KBM-7 (cell line): Measurements from ENCODE around the gene EPDR1.
"Not testable (repeated sequence)": the region's sequence is repeated elsewhere in the genome, so short reads cannot be mapped to it uniquely, and the experiment has no call there.

Source experiments
- DNase-seq: peaks from one replicate; pipeline ENCODE4 v3.0.0-alpha.2; 2015
- in situ Hi-C: fragments of 300-500 bp; cut with MboI; formaldehyde crosslinking; loops from 2 replicates; pipeline ENCODE4 v1.14.3; 2020; ENCODE audit warnings: low sequenced_read_pairs, low pct_unique_long_range_greater_than_20kb, mixed read lengths

Gene EPDR1

DNA sequence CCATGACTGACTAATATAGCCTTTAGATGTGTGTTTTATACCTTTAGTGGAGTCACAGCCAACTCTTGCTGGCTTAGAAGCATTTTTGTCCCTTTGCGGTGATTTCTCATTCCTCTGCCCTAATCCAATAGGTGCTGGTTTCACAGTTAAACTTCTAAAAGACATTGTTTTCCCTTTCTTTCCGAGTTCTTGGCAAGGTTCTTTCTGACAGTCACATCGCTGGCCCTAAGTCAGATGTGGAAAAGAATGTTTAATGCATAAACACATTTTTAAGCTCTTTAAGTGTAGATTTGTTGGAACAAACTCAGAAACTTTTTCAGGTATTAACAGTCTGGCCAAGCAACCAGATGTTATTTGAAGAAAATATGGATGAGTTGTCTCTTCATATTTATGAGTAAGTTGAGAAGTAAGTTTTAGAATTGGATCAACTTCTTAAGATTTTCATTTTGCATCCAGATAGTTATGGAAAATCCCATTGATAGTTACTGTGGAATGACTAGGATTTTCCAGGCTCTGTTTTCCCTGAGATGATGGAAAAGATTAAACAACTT lies 4.1 kb downstream of the EPDR1 start:
- DNase-seq, result no peak
- in situ Hi-C loops, result loop anchor here (25.0 kb wide), 2 partner anchors 288 to 413 kb away; no protein-coding TSS in a partner anchor

DNA sequence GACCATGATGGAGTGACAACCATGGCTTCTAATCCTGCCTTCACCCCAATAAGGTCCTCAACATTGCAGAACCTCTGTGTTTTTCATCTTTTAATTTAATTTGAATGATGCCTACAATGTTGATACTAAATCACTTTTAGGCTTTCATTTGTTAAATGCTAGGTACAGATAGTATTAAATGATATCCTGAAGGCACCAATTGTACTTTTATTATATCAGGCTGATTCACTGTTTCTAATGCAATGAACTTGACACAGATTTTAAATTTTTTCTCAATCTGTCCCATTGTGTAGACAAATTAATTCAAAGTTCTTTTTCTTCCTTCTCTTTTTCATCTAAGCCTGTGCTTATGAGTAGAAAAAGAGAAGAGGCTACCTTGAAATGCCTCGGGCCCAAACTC lies 5.2 kb downstream of the EPDR1 start:
- in situ Hi-C loops, result no loop called here
- DNase-seq, result no peak

- no peak for DNase-seq
- in situ Hi-C loops, result no loop called here
Measured at GRCh38 chr7:37927773-37928444, 7.5 kb downstream of the EPDR1 start.

DNA sequence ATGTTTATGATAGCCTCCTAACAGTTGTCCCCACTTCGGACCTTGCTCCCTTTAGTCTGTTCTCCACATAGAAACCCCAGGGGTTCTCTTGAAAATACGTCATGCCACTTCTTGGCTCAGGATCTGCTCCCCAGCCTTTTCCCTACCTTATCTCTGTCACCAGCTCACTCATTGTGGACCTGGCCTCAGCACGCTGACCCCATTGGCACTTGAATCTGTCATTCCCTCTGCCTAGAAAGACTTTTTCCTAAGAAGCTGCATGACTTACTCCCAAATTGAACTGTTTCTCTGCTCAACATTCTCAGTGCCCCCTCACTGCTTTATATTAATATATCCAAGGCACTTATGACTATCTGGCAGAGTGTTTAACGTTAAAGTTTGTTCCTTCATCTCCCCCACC lies 8.4 kb downstream of the EPDR1 start:
- in situ Hi-C loops, result no loop called here
- no peak for DNase-seq

DNA sequence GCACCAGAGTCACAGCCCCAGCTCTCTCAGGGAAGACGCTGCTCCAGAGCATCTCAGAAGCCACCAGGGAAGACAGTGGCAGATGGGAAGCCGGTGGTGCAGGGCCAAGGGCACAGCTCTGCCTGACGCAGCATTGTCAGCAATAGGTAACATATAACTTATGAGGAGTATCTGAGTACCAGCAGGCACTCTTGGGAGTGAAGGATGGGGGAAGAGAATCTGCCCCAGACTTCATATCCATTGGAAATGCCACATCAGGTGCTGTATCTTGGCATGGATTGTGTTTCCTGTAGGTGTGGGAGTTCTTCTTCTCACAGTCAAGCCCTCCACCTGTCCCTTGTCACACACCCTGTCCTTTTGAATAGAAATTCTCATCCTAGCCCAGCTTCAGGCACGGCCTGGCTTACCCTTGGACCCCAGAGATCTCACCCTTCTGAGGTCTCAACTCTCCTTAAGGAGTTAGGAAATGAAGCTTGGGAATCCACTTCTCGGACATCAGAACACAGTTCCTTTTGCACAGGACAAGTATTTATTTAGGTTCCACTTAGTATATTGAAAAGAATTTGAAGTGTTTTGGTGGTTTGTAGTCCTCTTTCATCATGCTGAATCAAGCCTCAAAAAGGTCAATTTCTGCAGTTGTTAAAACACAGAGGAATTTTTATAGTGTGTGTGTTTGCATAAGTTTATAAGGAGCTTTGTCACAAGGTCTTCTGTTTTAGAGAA lies 9.9 kb downstream of the EPDR1 start:
- in situ Hi-C loops, result no loop called here

GRCh38 chr7:37932543-37932942 lies 12.1 kb downstream of the EPDR1 start:
- in situ Hi-C loops, result no loop called here

More for the DNA sequence above, 9.9 kb downstream of the EPDR1 start:
- no peak for DNase-seq

DNA sequence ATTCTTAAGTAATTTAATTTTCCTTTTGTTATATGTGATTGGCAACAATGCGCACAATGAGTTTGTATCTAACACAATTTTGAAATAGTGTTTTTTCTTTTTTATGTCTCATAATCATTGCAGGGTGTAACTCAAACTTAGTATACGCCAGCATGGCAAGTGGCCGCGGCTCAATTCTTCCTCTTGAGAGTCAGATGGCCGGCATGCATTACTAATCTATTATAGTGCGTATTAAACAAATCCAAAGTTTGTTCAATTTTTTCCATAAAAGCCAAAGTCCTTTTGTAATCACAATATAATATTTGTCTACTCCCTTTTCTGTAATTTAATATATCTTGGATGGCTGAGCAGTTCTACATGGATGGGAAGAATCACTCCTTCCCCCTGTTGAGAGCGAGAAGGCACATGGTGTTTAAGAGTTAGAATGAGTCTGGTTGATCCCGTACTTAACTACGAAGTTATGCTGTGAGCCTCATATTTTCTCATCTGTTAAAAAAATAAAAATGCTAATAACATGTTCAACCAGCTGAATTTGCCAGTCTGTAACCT lies 12.7 kb downstream of the EPDR1 start:
- in situ Hi-C loops, result no loop called here
- DNase-seq, result no peak

More at GRCh38 chr7:37932543-37932942, 12.1 kb downstream of the EPDR1 start:
- no peak for DNase-seq

DNA sequence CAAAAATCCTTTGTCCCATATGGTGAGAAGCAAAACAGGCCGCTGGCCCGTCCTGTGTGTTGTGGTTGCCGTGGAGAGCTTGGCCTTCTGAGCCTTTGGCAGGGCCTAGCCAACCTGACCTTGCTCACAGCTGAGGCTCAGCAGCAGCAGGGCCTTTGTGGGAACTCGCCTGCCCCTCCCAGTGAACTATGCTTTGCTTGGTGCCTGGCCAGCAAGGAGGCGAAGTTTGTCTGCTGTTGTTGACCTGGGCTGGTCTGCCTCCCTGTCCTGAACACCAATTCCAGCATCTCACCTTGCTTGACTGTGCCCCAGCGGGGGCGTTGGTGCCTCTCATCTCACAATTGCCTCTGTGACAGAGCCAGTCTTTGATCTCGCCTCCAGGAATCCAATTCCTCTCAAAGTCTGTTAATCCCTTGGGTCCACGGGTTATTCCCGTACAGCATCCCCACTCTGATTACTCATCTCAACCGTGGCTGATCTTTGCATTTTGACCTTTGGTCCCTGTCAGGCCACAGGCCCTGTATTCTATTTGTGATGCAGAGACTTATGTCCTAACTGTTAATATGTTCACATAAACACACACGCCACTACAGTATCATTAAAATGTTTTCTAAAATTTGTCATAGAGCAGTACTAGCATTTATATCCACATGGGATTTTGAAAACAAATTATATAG lies 22.6 kb downstream of the EPDR1 start:
- no peak for DNase-seq
- in situ Hi-C loops, result no loop called here

DNA sequence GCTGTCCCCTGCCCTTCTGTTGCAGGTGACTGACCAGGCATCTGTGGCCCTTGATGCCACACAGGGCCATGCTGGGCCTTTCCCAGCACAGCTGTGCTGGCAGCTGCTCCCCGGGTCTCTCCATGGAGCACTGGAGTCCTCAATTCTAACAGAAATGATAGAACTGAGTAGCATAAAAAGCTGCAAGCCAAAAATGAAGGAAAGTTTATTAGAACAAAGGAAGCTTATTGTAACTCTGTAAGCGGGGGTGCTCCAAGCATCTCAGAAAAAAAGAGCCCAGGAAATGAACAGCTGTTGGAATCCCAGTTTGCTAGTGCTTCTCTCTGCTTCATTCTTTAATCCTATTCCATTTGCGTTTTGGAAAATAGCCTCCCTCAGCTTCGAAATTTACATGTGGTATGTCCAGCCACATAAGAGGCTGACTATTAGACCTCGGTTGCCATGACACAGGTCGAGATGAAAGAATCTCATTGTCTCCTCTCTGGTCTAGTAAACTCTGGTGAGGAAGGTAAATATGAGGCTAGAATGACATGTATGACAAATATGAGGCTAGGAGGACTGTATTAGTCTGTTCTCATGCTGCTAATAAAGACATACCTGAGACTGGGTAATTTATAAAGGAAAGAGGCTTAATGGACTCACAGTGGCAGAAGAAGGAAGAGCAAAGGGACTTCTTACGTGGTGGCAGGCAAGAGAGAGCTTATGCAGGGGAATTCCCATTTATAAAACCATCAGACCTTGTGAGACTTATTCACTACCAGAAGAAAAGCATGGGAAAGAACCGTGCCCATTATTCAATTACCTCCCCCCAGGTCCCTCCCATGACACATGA lies 23.7 kb downstream of the EPDR1 start:
- in situ Hi-C loops, result no loop called here
- DNase-seq, result no peak

GRCh38 chr7:37944737-37945054 lies 24.3 kb downstream of the EPDR1 start:
- in situ Hi-C loops, result no loop called here
- DNase-seq, result no peak

DNA sequence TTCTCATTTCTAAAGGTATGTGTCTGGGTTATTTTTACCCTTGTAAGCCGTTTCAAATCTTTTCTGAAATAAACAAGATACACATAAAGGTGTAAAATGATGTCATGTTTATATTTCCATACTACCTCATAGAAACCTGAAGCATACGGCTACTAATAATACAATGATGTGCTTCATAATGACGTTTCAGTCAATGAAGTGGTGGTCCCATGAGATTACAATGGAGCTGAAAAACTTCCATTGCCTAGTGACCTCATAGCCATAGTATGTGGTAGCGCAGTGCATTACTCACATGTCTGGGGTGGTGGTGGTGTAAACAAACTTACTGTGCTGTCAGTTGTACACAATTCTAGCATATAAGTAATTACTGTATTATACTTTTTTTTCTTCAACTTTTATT lies 24.9 kb downstream of the EPDR1 start:
- DNase-seq, result no peak
- in situ Hi-C loops, result no loop called here

DNA sequence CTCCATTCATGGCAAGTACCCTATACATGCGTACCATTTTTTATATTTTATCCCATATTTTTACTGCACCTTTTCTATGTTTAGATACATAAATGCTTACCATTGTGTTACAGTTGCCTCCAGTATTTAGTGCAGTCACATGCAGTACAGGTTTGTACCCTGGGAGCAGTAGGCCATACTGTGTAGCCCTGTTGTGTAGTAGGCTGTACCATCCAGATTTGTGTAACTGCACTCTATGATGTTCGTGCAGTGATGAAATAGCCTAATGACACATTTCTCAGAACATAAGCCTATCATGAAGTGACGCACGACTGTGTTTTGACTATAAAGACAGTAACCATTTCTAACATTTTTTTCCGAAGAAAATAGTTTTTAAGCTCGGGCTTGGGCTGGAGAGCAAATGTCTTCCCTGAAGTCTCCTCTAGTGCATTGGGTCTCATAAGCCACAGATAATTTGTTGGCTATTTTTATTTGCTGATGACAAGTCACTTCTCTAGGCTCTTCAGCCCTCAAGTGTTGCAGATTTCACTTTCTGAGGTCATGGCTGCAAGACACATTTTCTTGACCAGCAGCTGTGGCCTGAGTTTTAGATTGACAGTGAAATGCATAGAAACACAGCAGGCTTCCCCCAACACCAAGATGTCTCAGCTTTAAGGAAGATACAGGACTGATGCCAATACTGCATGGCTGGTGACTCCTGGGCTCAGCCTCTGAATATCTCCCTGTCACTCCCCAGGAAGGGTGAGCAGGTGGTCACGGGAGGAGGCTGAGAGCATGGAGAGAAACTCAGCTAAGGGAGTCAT lies 26.9 kb downstream of the EPDR1 start:
- no peak for DNase-seq
- in situ Hi-C loops, result no loop called here

DNA sequence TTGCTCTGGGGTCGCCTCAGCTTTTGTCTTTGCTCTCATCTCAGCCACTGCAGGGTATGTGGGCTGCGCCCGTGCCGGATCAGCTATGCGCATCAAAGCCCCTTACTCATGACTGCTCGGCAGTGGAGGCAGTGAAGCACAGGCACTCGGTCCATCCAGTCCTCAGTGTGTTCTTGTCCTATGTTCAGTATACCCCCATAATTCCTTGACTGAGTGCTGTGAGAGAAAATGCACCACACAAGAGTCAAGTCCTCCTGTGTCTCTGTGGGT lies 27.4 kb downstream of the EPDR1 start:
- DNase-seq, result no peak
- in situ Hi-C loops, result no loop called here

GRCh38 chr7:37952240-37952639 lies 31.8 kb downstream of the EPDR1 start:
- peak; percentile 62 for DNase-seq

GRCh38 chr7:37954217-37954616 lies 33.8 kb downstream of the EPDR1 start:
- DNase-seq, in situ Hi-C loops: not testable (repeated sequence)

More at GRCh38 chr7:37952240-37952639, 31.8 kb downstream of the EPDR1 start:
- in situ Hi-C loops, result no loop called here

DNA sequence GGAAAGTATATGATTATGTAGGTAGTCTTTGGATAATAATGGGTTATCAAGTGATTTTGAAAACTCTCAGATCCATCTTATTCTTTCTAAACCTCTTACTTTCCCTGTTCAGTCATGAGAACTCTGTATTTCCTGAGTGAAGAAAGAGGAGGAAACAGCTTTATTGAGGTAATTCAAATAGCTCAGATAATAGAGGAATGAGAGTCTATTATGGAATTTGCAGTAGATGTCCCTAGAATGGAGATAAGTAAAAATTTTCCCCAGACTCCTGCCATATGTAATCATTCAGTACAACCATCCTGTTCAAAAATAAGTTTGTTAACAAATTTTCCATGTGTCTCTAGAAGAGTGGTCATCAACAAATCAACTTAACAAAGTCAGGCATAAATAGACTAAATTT lies 36.4 kb downstream of the EPDR1 start:
- in situ Hi-C loops, result no loop called here
- no peak for DNase-seq

DNA sequence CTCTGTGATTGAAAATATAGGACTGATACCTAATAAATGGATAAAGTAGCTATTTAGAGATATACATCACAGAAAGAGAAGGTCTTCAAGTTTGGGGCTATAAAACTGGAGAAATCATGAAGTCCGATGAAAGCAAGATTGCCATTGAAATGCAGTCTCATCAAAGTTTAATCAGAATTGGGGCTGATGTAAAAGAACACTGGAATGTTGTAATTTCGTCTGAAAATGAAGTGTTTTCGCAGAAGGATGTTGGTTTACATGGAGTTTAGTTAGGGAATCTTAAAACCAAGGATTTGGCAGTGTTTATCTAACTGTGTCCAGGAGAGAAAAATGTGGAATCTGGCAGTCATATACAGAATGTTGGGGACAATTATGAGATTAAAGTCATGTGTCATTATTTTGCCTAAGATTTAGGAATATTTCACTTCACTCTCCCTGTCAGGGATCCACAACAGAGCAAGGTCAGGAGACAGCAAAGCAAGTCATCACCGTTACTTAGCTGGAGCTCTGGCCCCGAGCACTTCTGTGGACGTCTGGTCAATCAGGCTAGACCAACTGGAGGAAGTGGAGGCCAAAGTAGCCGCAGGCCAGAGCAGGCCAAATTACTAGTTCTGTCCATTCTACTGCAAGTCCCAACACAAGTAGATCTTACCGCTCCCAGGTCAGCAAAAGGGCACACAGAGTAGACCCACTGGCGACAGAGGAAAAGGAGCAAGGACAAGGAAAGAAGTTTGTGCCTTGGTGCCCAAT lies 37.0 kb downstream of the EPDR1 start:
- DNase-seq, result no peak
- in situ Hi-C loops, result no loop called here

- DNase-seq, result no peak
- in situ Hi-C loops, result no loop called here
Measured at GRCh38 chr7:37960483-37960882, 40.0 kb downstream of the EPDR1 start.
